Kidney glomerular epithelial cell (primary cell): ENCODE results near the gene CLIC3.

Experiments
- DNase-seq: peaks from one replicate; lab custom pipeline; 2025; lab: John Stamatoyannopoulos, UW

CLIC3 gene

DNA sequence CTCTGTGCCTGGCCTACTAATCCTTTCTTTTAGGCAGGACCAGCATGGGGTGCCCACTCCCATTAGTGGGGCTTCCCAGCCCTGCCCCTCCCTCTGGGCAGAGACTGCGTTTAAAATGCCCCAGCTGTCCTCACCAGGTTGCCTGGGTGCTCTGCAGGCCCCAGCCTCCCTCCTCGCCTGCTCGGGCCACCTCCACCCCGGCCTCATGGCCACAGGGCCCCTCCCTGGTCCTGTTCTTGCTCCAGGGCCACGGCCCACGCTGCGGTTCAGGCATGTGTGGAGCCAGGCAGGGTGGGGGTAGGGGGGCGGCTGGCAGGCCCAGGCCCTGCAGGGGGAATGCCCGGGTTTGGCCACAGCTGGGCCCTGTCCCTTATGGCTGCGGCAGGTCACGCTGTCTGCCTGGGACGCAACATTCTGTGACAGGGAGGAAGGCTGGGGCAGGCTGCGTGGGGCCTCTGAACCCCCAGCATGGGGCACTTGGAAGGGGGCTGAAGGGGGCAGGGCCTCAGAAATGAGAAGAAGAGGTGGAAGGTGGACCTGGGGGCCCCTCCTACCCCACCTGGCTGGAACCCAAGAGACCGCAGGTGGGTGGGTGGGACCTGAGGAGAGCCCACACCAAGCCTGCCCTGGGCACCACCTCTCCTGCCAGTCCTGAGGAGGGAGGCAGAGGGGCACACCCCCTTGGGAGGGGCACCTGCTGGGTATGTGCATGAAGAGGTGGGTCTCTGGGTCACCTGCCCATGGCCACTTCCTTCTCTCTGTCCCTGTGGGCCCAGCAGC is 44.6 kb downstream of the CLIC3 start, which contains the start of gene LCN12:
Gene LCN12 (plus strand): TSS at position 733 of the 780 bp plus-strand sequence. CDS start 55 bp downstream, outside the sequence.
- DNase-seq = no peak

GRCh38 chr9:136950656-136951276 is 45.6 kb downstream of the CLIC3 start:
- DNase-seq = no peak

DNA sequence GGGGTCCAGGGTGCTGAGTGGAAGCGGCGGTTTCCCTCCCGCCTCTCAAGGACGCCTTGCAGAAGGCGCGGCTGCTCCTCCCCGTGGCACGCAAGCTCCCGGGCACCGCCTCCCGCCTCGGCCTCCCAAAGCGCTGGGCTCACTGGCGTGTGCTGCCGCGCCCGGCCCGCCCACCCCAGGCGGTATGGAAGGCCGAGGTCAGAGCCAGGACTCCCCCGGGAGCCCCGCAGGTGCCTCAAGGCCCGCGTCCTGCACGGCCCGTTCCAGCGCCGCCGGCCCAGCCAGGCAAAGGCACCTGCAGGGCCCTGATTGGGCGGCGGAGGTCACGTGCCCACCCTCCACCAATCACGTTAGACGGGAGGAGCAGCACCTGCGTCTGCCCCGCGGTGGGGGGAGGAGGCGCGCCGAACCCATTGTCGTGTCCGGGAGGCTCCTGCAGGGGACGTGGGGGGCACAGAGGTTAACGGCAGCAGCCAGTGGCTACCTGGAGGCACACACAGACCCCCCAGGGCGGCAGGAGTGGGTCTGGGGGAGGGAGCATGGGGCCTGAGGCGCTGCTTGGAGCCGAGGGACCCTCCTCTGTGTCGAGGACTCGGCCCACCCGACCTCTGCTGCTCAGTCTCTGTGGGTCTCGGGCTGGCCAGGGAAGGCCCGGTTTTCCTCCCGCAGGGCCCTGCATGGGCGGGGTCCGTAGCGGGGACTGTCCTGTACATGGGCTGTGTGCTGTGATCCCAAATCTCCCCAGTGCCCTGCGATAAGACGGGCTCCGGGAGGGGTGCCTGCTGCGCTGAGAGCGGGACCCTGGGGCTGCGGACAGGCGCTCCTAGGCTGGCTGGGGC is 46.3 kb downstream of the CLIC3 start:
- DNase-seq = peak; percentile 84

- DNase-seq = no peak
Observed at GRCh38 chr9:136949239-136949816, 47.0 kb downstream of the CLIC3 start.

- DNase-seq = no peak
Observed at GRCh38 chr9:136947955-136948510, 48.3 kb downstream of the CLIC3 start.

DNA sequence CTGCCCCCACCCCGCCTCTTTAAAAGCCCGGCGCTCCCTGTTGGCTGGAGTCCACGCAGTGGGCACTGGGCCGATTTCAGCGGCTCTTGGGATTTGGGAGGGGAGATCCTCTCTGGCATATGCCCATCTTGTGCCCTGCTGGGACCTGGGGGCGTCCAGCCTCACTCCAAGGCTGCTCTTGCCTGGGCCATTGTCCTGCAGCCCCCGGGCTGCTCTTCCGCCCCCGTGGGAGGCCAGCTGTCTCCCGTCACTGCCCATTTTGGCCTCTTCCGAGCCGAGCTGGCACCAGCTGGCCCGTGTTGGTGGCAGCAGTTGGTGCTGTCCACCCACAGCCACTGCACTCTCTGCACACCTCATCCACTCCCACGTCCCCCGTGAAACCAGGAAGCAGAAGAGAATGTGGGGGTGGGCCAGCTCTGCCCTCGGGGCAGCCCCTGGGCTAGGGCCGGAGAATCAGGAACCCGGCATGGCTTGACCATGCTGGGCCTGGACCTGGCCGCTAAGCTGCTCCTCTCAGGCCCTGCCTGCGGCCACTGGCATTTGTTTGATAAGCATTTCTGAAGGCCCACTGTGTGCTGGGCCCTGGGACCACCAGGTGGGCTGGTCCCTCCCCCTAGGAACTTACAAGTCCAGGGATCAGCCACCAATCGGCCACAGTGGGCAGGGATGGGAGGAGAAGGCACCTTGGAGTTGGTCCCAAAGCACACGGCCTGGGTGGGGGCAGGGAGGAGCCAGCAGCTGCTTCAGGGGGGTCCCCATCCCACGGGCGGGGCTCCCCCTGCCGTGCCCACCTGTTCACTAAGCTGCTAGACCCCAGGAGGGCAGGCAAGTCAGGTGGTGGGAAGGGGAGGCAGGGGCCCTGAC is 49.1 kb downstream of the CLIC3 start:
- DNase-seq = no peak

GRCh38 chr9:136946228-136947027 is 49.9 kb downstream of the CLIC3 start:
- DNase-seq = no peak

- DNase-seq = no peak
Observed at GRCh38 chr9:136945333-136946227, 50.8 kb downstream of the CLIC3 start.
